ENCODE data around the gene ZBTB46.

ZBTB46 gene

DNA sequence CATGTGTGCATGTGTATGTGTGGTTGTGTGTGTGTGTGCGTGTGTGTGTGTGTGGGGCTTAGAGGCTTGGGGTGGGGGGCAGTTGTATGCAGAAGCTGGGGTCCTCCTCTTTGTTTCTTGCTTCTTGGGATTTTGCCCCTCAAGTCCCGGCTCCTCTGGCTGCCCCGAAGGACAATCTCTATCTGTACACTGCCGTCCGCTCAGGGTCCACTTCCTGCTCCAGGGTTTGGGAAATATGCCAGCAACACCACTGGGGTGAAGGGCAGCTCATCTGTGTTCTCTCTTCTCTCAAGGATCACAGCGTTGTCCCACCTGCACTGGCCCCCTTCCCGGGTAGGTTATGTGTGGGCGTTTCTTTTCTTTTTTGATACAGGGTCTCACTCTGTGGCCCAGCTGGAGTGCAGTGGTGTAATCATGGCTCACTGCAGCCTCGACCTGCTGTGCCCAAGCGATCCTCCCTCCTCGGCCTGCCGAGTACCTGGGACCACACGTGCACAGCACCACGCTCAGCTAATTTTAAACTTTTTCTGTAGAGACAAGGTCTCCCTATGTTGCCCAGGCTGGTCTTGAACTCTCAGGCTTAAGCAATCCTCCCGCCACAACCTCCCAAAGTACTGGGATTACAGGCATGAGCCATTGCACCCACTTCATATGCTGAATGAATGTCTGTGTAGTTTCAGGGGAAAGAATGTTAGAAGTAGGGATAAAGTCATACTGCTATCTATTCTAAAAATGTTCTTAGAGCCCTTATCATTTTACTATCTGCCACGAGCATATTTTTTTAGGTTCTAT lies 65.8 kb downstream of the ZBTB46 start:
- no peak for DNase-seq

DNA sequence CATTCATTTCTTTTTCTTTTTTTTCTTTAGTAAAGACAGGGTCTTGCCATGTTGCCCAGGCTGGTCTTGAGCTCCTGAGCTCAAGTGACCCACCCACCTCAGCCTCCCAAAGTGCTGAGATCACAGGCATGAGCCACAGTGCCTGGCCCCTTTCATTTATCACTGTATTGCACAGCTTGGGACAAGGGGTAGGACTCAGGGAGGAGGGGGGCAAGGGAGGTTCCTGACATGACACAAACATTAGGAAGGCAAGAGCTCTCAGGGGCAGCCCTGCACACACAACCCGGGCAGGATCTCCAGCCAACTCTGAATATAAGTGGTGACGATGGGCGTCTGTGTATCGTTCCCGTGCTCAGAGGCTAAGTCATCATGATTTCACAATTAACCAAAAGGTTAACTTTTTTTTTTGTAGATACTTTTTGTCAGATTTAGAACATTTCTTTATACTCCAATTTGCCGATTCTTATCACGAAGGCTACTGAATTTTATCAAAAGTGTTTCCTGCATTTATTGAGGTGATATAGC lies 71.6 kb downstream of the ZBTB46 start:
- DNase-seq, result no peak

DNA sequence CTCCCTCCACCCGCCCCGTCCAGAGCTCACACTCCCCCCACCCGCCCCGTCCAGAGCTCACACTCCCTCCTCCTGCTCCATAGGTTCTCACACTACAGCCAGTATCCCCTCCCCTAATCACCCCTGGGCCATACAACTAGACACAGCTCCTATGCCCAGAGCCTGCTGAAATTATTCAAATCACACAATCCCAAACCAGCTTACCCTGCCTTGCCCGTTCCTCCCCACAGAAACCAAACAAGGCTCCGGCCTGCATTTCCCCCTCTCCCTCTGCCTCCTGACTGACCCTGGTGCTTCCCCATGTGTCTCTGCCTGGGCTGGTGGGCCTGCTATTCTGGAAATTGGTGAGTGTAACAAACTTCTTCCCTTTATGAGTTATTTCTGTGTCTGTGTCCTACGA lies 72.9 kb downstream of the ZBTB46 start:
- DNase-seq, result no peak

- no peak for DNase-seq
Observed at GRCh38 chr20:63756648-63756991, 74.4 kb downstream of the ZBTB46 start.

- no peak for DNase-seq
Observed at GRCh38 chr20:63755933-63756647, 75.0 kb downstream of the ZBTB46 start.

- no peak for DNase-seq
Observed at GRCh38 chr20:63754008-63754407, 77.1 kb downstream of the ZBTB46 start.

DNA sequence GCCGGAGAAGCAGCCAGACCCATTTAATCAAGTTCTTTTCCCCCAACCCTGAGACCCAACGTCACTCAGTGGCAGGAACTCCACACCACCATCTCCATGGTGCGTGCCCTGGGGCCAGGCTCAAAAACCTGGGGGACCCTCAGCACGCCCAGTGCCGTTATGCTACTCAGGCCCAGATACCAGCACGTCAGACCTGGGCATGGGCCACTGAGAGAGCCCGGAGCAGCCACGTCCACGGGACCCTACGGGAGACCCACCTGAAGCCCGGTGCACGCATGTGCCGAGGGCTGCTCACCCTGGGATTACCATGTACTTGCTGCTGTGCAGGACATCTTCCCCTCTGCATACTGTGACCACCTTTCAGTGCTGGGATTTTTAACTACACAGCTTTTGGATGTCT lies 77.7 kb downstream of the ZBTB46 start:
- no peak for DNase-seq

DNA sequence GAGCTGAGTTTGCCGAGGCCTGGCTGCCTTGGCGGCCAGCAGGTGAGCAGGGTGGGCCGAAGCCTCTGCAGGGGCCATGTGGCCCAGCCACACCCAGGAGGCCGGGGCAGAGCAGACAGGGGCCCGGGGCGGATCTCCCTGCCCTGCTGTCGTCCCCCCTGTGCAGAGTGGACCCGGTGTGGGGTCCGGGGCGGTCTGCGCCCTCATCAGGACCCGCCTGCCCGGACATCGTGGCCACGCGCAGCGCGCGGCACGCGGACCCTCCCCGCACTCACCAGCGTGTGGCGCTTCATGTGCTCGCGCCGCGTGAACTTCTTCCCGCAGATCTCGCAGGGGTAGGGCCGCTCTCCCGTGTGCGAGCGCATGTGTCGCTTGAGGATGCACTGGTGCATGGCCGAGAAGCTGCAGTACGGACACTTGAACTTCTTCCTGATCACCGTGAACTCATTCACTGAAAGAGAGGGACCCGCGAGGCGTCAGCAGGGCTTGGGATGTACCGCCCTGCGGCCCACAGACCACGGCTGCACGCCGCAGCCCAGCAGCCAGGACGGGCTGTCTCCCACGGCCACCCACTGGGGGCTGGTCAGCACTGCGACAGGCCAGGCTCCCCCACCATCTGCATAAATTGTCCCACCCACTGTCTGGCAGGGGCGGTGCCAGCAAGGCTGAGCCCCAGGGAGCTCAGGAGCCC lies 78.5 kb downstream of the ZBTB46 start:
- no peak for DNase-seq

- DNase-seq, result no peak
Observed at GRCh38 chr20:63751471-63752271, 79.4 kb downstream of the ZBTB46 start.

DNA sequence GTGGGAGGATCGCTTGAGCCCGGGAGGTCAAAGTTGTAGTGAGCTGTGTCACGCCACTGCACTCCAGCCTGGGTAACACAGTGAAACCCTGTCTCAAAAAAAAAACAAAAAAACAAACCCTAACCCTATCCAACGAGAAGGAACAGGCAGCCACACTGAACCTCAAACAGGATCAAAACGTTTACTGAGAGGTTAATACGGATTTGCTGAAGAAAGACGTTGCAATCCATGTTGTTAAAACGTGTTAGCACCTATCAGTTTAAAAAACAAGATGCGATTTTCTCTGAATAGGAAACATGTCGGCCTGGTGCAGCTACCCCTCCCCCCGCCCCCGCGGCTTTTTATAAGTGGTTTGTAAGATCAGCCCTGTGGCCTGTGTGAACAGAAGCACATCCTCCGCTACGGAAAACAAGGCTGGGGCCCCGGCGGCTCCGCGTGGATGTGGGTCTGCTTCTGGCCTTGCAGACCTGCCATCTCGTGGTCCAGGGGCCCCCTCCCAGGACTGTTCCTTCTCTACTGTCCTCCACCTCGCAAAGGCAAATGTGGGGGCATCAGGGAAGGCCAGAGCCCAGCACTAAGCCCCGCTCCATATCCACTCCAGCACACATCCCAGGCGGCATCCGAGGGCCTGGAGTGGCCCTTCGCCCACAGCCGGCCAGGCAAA lies 80.1 kb downstream of the ZBTB46 start:
- DNase-seq, result peak; percentile 61

DNA sequence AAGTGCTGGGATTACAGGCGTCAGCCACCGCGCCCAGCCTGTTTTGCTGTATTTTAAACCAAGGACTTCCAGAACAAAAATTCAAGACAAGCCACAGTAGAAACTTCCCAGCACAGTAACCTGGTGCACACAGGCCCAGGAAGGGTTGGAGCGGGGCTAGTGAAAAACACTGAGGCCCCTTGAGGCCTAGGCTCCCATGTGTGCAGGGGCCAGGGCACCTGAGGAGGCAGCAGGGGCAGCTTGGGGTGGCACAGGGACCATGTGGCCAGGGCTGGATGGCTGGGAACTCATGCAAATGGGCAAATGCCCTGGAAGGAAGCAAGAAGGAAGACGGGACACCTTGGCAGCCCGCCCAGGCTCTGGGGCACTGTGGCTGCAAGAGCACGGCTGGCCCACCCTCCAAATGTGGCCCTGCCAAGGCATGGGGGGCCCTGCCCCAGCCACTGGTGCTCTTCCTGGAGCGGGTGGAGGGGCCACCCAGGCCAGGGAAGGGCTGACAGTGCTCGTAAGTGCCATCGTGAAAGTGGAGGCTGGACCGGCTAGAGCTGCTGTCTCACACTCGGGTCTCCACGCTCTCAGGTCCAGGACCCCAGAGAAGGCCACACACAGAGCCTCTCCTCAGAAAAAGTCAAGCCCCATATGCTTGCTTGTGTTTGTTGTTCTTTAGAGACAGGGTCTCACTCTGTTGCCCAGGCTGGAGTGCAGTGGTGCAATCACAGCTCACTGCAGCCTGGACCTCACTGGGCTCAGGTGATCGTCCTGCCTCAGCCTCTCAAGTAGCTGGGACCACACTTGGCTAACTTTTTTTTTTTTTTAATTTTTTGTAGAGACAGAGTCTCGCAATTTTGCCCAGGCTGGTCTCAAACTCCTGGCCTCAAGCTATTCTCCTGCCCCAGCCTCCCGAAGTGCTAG lies 81.2 kb downstream of the ZBTB46 start:
- no peak for DNase-seq

DNA sequence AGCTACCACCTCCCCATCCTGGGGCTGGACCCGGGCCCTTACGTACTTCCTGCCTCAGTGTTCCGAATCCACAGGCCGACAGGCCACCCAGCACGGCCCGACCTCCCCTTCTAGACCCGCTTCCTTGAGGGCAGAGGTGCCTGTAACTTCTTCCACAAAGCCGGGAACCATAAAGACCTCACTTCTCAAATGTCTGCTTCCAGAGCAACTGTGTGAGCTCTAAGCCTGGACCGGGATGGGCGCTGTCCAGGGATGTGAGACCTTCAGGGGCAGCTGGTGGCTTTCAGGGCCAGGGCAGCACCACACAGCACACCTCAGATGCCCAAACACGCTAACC lies 82.2 kb downstream of the ZBTB46 start:
- DNase-seq, result no peak

DNA sequence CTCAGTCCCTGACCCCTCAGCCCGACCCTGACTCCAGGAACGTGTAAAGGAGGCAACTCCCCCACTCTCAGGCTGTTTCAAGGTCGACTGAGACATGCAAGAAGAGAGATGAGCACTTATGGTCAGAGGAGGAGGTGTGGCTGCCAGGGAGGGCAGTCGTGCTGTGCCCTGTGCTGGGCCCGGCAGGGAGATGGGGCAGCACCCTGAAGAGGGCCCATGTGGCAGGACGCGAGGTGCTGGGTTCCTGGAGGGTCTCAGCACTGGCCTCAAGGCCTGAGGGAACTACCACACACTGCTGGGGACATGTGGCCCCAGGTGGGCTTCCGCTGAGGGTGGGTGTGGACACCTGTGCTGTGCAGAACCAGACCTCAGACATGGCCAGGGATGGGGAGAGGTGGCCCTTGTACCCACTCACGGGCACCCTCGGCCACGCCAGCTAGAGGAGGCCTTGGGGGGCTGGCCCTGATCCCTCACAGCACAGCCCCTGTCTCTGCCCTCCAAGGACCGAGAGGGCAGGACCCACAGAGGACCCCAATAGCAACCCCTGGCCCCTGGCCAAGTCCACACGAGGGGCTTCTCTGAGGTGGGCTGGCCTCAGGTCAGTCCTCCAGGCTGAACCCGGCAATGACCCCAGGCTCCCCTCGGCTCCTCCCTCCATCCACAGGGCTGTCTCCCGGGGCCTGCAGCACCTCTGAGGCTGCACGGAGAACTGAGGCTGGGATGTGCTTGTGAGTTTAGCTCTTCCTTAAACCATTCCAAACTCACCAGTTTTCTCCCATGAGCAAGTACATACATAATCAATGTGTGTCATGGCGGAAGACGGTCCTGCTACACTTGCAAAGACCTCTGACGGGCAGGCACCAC lies 82.8 kb downstream of the ZBTB46 start:
- no peak for DNase-seq

DNA sequence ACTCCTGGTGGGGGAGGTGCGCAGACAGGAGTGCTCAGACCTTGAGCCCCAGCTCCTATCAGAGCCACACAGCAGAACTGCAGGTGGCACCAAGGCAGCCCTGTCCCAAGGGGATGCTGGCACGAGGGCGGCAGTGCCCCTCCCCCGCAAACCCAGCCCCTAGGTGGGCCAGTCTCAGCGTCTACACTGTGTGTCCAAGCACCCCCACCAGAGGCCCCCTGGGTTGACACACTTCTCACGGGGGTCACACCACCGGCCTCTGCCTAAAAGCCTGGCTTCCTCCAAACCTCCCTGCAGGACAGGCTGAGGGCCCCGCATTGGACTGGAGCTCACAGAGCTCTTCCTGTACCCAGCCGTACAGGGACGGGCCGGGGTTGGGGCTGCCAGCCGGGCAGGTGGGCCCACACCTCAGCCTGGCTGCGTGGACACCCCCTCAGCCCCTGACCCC lies 83.4 kb downstream of the ZBTB46 start:
- no peak for DNase-seq

GRCh38 chr20:63746751-63747315 lies 84.2 kb downstream of the ZBTB46 start:
- DNase-seq, result no peak

DNA sequence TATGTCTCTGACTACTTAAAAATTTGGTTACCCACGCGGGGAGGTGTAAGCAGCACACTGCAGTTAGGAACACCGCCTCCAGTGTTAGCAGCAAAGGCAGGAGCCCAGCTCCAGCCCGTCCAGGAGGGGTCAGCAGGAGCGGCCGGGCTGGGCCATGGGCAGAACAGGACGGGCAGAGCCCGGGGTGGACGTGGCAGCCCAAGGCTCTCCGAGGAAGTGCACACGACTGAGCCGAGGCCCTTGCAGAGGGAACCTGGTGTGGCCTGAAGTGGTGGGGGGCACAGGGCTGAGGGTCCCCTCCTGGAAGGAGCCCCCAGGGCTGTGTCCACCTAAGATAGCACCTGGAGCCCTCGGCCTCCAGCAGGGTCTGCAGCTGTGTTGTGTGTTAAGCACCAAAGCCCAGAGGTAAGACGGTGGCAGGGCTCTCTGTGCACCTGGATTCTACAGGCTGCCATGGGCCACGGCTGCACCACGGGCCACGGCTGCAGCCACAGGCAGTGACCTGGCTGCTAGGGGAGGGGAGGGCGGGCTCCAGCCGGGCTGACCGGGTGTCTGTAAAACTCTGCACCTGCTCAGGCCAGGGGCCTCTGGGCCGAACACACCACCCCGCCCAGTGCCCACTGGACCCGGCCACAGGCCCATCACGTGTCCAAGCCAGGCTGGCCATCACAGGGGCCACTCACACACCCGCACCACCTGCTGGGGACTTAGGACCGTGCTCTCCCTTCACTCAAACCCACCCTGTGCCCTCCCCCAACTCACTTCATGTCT lies 84.9 kb downstream of the ZBTB46 start:
- DNase-seq, result no peak

DNA sequence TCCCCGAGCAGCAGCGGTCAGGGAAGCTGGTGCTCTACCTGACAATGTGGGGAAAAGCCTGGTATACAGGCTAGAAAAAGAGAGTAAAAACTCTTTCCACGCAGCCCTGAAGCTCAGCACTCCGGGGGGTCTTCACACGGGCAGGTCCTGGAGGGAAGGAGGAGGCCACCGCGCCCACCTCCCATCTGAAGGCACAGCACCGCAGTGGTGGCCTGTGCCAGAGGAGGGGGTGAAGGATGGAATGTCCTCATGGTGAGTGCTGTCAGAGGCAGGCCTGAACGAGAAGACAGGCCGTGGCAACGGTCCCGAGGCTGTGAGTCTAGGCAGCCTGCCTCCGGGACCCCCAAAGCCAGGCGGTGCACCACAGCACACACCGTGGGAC lies 85.6 kb downstream of the ZBTB46 start:
- DNase-seq, result no peak

DNA sequence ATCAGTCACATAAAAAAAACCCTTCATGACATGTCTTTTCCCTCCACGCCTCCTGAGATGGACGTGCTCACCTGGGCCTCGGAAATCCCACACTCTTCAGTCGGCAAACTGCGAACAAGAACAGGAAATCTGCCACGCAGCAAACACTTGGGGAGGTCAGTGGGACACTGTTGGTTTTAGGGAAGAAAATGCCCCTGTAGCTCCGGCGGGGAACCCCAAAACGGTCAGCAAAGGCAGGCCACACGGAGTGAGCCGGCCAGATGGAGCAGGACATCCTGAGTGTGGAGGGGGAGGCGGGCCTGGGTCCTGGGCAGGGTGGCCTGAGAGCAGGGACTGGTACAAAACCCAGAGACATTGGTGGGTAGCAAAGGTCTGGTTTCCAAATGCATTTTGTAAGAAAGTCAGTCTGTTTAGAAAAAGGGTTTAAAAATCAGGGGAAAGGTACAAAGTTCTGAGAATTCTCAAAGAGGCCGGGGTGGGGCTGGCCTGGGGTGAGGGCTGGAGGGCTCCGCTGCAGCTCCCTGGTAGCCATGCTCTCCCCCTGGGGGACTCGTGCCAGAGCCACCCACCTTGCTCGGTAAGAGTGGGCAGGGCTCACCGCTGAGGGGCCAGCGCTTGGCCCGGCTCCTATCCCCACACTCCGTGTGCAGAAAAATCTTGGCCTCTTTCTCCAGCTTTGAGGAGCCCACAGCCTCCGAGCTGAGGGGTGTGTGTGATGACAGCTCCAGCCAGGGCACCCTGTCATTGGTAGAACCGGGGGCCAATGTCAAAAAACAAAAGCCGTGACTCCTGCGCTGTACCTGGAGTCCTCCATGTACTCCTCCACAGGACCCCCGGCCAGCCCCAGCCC lies 86.3 kb downstream of the ZBTB46 start:
- DNase-seq, result no peak

All from activated naive CD4-positive, alpha-beta T cell treated with anti-CD3 and anti-CD28 coated beads, Interleukin-2, amount 50 U/mL, for 16 hours (primary cell).